Psoas muscle (tissue), 8 donors: ENCODE measurements around the gene HNRNPL. TPM values are rescaled to one million over a fixed set of nuclear protein-coding genes. Genes with fewer than 3 reads are reported as not detected.

ENCODE experiments used
- ATAC-seq, 4 donors: fragments of 200-7000 bp; cut with Tn5 transposase; one replicate each; pipeline ENCODE4 v1.9.1; 2020; ENCODE audit warnings: moderate library complexity in 3 of 4, mild to moderate bottlenecking in 2 of 4
- DNase-seq, 2 donors: peaks; one replicate each; pipeline ENCODE4 v3.0.0-alpha.2; 2020
- H3K27ac ChIP-seq: fragments of 200-600 bp; one replicate; pipeline ENCODE4 v1.8.0; 2022
- H3K27me3 ChIP-seq, 3 donors: fragments of 200-600 bp in 1 of 3; one replicate each; pipeline versions ENCODE4 v1.6.1 to v1.8.0; 2013 to 2022; ENCODE audit warnings: low read length in 2 of 3, mild to moderate bottlenecking in 2 of 3, moderate library complexity in 1 of 3; ENCODE audit not compliant: insufficient read depth in 3 of 3
- H3K36me3 ChIP-seq, 2 donors: fragments of 200-600 bp in 1 of 2; one replicate each; pipeline versions ENCODE4 v1.6.1 to v1.8.0; 2013 to 2022; ENCODE audit warnings: low read depth in 1 of 2, mild to moderate bottlenecking in 1 of 2, moderate library complexity in 1 of 2; ENCODE audit not compliant: insufficient read depth in 1 of 2
- H3K4me1 ChIP-seq: fragments of 200-600 bp; one replicate; pipeline ENCODE4 v1.8.0; 2022
- H3K4me3 ChIP-seq: fragments of 200-600 bp; one replicate; pipeline ENCODE4 v1.8.0; 2022; ENCODE audit warnings: mild to moderate bottlenecking
- H3K9me3 ChIP-seq: fragments of 200-600 bp; one replicate; pipeline ENCODE4 v1.8.0; 2022
- CTCF ChIP-seq: fragments of 200-600 bp; IDR thresholded peaks from one replicate; pipeline ENCODE4 v1.8.0; 2022; ENCODE audit warnings: antibody characterized with exemption
- WGBS, 3 donors: extraction: QIAGEN DNeasy Blood & Tissue Kit; methylation state at CpG; one replicate each; pipeline versions ENCODE4 v1.1.6 to v1.1.7; 2013; 5-methylcytosine and 5-hydroxymethylcytosine counted together
- intact Hi-C, 2 donors: fragments of 100-400 bp; cut with DNase I; formaldehyde crosslinking; loops; one replicate each; pipeline versions ENCODE4 v1.11.0 to v1.14.2; 2022
- polyA plus RNA-seq, 3 donors: library from polyadenylated mRNA; stranded (reverse); fragments of 200-250 nt; gene quantifications; one replicate each; pipeline ENCODE4 v1.2.3, GENCODE V29; 2013
- total RNA-seq, 4 donors: library from RNA; stranded (reverse); fragmentation: NEBNext Ultra II Directional in 2 of 4; extraction: Animal tissue kit (Norgen Biotek cat#: 25700) in 2 of 4; gene quantifications; one replicate each; pipeline versions ENCODE4 v1.2.1 to v1.2.4, GENCODE V29; 2021 to 2023
- donor health status: healthy with polysubstance abuse.
- donor health status: DM: no; HTN: no; CAD: no; lungs with moderate emphysema.
- donor health status: Bipolar disorder and iron deficiency.
- donor health status: healthy.
- donor health status: DM: yes; HTN: yes; CAD: no.
- donor health status: DM: no; HTN: no; CAD: no.
- donor health status: DM: no; HTN: no; CAD: no.
- donor health status: DM: yes; HTN: yes; CAD: no.

HNRNPL gene
- total and polyA plus RNA-seq, 7 donors = 109 to 229 (median 191) TPM

GRCh38 chr19:38850436-38850975, 720 bp upstream of the HNRNPL start:
- peak overlapping the region; percentile 98 for H3K27ac ChIP-seq
- peak overlapping the region; percentile 92 for H3K4me3 ChIP-seq
- intact Hi-C loops = loop anchor here in 1 of 2 donors (5.0 kb wide), 1 partner anchor 42 kb away; no protein-coding TSS in a partner anchor
- H3K27me3 ChIP-seq = no peaks in the 10 kb centered on the region
- ATAC-seq (peak; percentile 79 to 83 (median 80)), DNase-seq (peak in 1 of 2 donors; percentile 100)
- H3K4me1 ChIP-seq = peaks cover 40% of the 10 kb centered on the region
- TF ChIP-seq CTCF = peak; percentile 34
- H3K9me3 ChIP-seq = no peaks in the 10 kb centered on the region
- peaks cover 6 to 31% of the 10 kb centered on the region in 2 donors for H3K36me3 ChIP-seq
- WGBS, 3 donors = 0% methylated on average over 26 of the region's 26 CpGs

- peak; percentile 98 to 99 for DNase-seq
- Histone ChIP-seq H3K27me3 (no peaks in the 10 kb centered on the region), H3K4me3 (peak overlapping the region; percentile 98), H3K9me3 (no peaks in the 10 kb centered on the region), H3K4me1 (peaks cover 49% of the 10 kb centered on the region), H3K36me3 (peaks cover 8 to 43% of the 10 kb centered on the region in 2 donors), H3K27ac (peak overlapping the region; percentile 100)
- intact Hi-C loops = no loop called here
- ATAC-seq = peak; percentile 54 to 58 (median 57)
- WGBS, 3 donors = 1% methylated on average over 36 to 76 of the region's 76 CpGs
- TF ChIP-seq CTCF = no peak
Observed at GRCh38 chr19:38849147-38849859, 483 bp downstream of the HNRNPL start.

GRCh38 chr19:38848299-38849146, 1.3 kb downstream of the HNRNPL start:
- Histone ChIP-seq H3K4me3 (peak overlapping the region; percentile 98), H3K36me3 (peaks cover 15 to 51% of the 10 kb centered on the region in 2 donors), H3K9me3 (no peaks in the 10 kb centered on the region), H3K27me3 (no peaks in the 10 kb centered on the region), H3K4me1 (peaks cover 57% of the 10 kb centered on the region), H3K27ac (peak overlapping the region; percentile 100)
- no peak for DNase-seq
- 10 to 14% (median 11%) methylated on average over 22 of the region's 22 CpGs for WGBS, 3 donors
- TF ChIP-seq CTCF = no peak
- intact Hi-C loops = no loop called here
- no peak for ATAC-seq

GRCh38 chr19:38846097-38846496, 3.7 kb downstream of the HNRNPL start:
- H3K27ac ChIP-seq = peak overlapping the region; percentile 100
- peak overlapping the region; percentile 98 for H3K4me3 ChIP-seq
- TF ChIP-seq CTCF = no peak
- DNase-seq = peak in 1 of 2 donors; percentile 24
- H3K36me3 ChIP-seq = peaks cover 24 to 75% of the 10 kb centered on the region in 2 donors
- H3K9me3 ChIP-seq = no peaks in the 10 kb centered on the region
- WGBS, 3 donors = 26 to 41% (median 35%) methylated on average over 2 of the region's 2 CpGs
- intact Hi-C loops = no loop called here
- ATAC-seq = no peak
- H3K4me1 ChIP-seq = peaks cover 70% of the 10 kb centered on the region
- H3K27me3 ChIP-seq = no peaks in the 10 kb centered on the region
